ENCODE measurements around the gene SYT8.

DNA sequence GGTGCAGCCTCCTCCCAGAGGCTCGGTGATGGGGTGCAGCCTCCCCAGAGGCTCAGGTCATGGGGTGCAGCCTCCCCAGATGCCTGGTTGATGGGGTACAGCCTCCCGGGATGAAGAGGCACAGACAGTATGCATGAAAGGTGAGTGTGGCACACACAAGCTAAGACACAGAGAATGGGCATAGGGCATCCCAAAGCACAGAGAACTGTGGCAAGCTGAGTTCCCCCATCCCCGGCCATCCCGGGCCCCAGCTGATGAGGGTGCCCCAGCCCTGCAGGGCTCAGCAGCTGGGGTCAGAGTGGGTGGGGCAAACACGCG is 4.8 kb upstream of the SYT8 start:
- TF ChIP-seq EZH2 (IDR thresholded peaks at IDR 0.05; ENCODE audit: insufficient read depth, poor library complexity, severe bottlenecking), result no peak
- TF ChIP-seq EZH2phosphoT487 (IDR thresholded peaks at IDR 0.05; ENCODE audit: insufficient read depth, low read depth), result no peak

Measured in GM23248 (cell line).